Measurements from ENCODE around the gene DDX55. TPM values are rescaled to one million over a fixed set of nuclear protein-coding genes. Genes with fewer than 3 reads are reported as not detected.
A peak's percentile ranks its signal among the peaks of the same experiment; 100 is the strongest.

Gene DDX55
- total RNA-seq, 1 donor from 2014 or later: 42.8 TPM

DNA sequence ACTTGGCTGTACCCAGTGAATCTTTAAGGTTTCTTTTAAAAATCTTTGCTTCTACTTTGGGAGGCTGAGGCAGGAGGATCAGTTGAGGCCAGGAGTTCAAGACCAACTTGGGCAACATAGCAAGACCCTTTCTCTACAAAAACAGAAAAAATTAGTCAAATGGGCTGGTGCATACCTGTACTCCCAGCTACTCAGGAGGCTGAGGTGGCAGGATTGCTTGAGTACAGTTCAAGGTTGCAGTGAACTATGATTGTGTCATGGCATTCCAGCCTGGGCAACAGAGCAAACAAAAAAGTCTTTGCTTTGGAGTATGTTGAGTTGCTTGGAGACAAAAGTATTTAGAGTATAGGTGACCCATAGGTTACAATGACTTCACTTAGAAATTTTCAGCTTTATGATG is 6.2 kb upstream of the DDX55 start:
- H3K4me1 Mint-ChIP-seq: peaks cover 9% of the 10 kb centered on the region
- H3K36me3 Mint-ChIP-seq (ENCODE audit: low read depth): peaks cover 8% of the 10 kb centered on the region
- TF ChIP-seq, protein P1, sequence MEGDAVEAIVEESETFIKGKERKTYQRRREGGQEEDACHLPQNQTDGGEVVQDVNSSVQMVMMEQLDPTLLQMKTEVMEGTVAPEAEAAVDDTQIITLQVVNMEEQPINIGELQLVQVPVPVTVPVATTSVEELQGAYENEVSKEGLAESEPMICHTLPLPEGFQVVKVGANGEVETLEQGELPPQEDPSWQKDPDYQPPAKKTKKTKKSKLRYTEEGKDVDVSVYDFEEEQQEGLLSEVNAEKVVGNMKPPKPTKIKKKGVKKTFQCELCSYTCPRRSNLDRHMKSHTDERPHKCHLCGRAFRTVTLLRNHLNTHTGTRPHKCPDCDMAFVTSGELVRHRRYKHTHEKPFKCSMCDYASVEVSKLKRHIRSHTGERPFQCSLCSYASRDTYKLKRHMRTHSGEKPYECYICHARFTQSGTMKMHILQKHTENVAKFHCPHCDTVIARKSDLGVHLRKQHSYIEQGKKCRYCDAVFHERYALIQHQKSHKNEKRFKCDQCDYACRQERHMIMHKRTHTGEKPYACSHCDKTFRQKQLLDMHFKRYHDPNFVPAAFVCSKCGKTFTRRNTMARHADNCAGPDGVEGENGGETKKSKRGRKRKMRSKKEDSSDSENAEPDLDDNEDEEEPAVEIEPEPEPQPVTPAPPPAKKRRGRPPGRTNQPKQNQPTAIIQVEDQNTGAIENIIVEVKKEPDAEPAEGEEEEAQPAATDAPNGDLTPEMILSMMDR (conservative IDR thresholded peaks at IDR 0.05): no peak
- no peak overlapping the region for H3K27ac Mint-ChIP-seq (ENCODE audit: unreplicated experiment)
- DNase-seq (ENCODE audit: low read depth, low spot score): no peak
- H3K4me3 Mint-ChIP-seq: peak overlapping the region; percentile 41
- H3K9me3 Mint-ChIP-seq: no peaks in the 10 kb centered on the region
- H3K27me3 Mint-ChIP-seq (ENCODE audit: low read depth): no peaks in the 10 kb centered on the region

DNA sequence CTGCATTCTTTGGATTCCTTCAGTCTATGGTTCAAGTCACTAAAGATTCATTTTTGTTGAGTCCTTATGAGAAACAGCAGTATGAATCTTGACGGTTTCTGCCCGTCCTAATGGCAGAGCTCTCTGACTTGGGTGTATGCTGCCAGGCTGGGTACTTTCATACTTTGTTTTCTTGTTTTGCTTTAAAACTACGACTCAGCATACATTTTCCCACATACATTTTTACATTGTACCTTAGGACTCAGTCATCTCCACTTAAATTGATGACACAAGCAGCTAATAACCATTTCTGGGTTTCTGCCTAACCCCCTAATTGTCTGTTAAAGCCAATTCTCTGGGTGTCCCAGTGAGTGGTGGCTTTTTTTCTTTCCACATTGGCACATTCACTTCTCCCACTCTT is 4.8 kb upstream of the DDX55 start:
- no peaks in the 10 kb centered on the region for H3K9me3 Mint-ChIP-seq
- H3K4me1 Mint-ChIP-seq: peaks cover 14% of the 10 kb centered on the region
- no peak overlapping the region for H3K4me3 Mint-ChIP-seq
- no peak overlapping the region for H3K27ac Mint-ChIP-seq (ENCODE audit: unreplicated experiment)
- H3K27me3 Mint-ChIP-seq (ENCODE audit: low read depth): no peaks in the 10 kb centered on the region
- TF ChIP-seq, protein P1 (conservative IDR thresholded peaks at IDR 0.05): no peak
- DNase-seq (ENCODE audit: low read depth, low spot score): no peak
- H3K36me3 Mint-ChIP-seq (ENCODE audit: low read depth): peaks cover 8% of the 10 kb centered on the region

DNA sequence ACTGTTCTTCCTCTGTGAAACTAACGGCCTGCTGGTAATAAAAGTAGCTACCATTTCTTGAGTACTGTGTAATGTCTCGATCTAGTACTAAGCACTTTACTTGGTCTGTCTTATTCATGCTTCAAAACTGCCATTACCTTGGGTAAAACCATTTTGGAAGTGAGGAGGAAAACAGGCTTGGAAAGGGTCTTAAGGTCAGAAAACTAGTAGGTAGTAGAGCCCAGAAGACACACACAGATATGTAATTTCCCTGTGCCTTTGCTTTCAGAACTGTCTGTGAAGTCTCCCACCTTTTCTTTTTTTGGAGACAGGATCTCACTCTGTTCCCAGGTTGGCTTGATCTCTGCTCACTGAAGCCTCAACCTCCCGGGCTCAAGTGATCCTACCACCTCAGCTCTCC is 3.4 kb upstream of the DDX55 start:
- Mint-ChIP-seq H3K4me1 (peaks cover 23% of the 10 kb centered on the region), H3K9me3 (no peaks in the 10 kb centered on the region), H3K27me3 (ENCODE audit: low read depth) (no peaks in the 10 kb centered on the region), H3K27ac (ENCODE audit: unreplicated experiment) (no peak overlapping the region), H3K36me3 (ENCODE audit: low read depth) (peaks cover 8% of the 10 kb centered on the region), H3K4me3 (no peak overlapping the region)
- DNase-seq (ENCODE audit: low read depth, low spot score): no peak
- TF ChIP-seq, protein P1 (conservative IDR thresholded peaks at IDR 0.05): no peak

GRCh38 chr12:123599310-123599709 is 2.6 kb upstream of the DDX55 start:
- no peak for DNase-seq (ENCODE audit: low read depth, low spot score)
- Mint-ChIP-seq H3K27me3 (ENCODE audit: low read depth) (no peaks in the 10 kb centered on the region), H3K27ac (ENCODE audit: unreplicated experiment) (peak overlapping the region; percentile 9), H3K9me3 (no peaks in the 10 kb centered on the region), H3K4me3 (peak overlapping the region; percentile 65), H3K4me1 (peaks cover 23% of the 10 kb centered on the region), H3K36me3 (ENCODE audit: low read depth) (peaks cover 8% of the 10 kb centered on the region)
- TF ChIP-seq, protein P1 (conservative IDR thresholded peaks at IDR 0.05): no peak

DNA sequence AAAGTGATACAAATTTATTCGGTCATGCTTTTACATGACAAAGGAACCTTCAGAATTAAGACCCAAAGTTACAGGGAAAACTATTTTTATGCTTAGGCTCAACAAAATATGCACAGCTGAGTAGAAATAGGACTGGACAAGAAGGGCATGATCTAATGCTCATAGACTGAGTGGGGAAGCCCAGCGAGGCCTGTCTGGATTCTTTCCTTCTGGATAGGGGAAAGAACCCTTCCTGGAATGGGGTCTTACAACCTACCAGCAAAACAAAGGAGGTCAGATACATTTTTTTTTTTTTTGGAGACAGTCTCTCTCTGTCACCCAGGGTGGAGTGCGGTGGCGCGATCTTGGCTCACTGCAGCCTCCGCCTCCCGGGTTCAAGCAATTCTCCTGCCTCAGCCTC is 2.2 kb upstream of the DDX55 start:
- peak overlapping the region; percentile 37 for H3K27ac Mint-ChIP-seq (ENCODE audit: unreplicated experiment)
- no peaks in the 10 kb centered on the region for H3K9me3 Mint-ChIP-seq
- H3K4me1 Mint-ChIP-seq: peaks cover 23% of the 10 kb centered on the region
- TF ChIP-seq, protein P1 (conservative IDR thresholded peaks at IDR 0.05): no peak
- no peaks in the 10 kb centered on the region for H3K27me3 Mint-ChIP-seq (ENCODE audit: low read depth)
- no peak for DNase-seq (ENCODE audit: low read depth, low spot score)
- peaks cover 8% of the 10 kb centered on the region for H3K36me3 Mint-ChIP-seq (ENCODE audit: low read depth)
- peak overlapping the region; percentile 65 for H3K4me3 Mint-ChIP-seq

Data from neural crest cell (in vitro differentiated cells).